ENCODE results near the gene ACMSD. TPM values are rescaled to one million over a fixed set of nuclear protein-coding genes. Genes with fewer than 3 reads are reported as not detected.

ACMSD gene
- total and polyA plus RNA-seq, 2 of the 13 experiments (the other 11 are each of a cell fraction or from before 2014, with no cell fraction given) = not detected

DNA sequence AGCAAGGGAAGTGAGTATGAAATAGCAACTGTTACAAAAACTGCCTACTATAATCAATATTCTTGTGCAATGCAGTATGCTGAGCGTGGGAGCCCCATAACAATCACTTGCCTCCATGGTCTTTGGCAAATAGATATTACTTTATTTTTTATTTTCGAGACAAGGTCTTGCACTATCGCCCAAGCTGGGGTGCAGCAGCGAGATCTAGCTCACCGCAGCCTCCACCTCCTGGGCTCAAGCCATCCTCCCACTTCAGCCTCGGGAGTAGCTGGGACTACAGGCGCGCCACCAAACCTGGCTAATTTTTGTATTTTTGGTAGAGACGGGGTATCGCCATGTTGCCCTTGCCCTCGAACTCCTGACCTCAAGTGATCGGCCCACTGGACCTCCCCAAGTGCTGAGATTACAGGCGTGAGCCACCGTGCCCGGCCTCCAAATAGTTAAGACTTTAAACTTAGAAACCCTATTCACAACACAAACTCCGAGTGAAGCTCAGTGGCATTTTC lies 79.0 kb downstream of the ACMSD start (continued):
- no peak for TF ChIP-seq ZNF484 (CRISPR knock-in tag; IDR thresholded peaks at IDR 0.05; ENCODE audit: borderline replicate concordance, low read depth)
- no peak for TF ChIP-seq ZNF839 (CRISPR knock-in tag; IDR thresholded peaks at IDR 0.05; ENCODE audit: borderline replicate concordance)
- TF ChIP-seq ZNF770 (CRISPR knock-in tag; IDR thresholded peaks at IDR 0.05) = peak; percentile 98
- TF ChIP-seq HNF1A (IDR thresholded peaks at IDR 0.05; ENCODE audit: low read depth) = no peak
- TF ChIP-seq HNF1A (CRISPR knock-in tag; IDR thresholded peaks at IDR 0.05; ENCODE audit: borderline replicate concordance) = no peak
- TF ChIP-seq ZBTB2 (CRISPR knock-in tag; IDR thresholded peaks at IDR 0.05; ENCODE audit: low read depth) = no peak
- TF ChIP-seq CREB1 (IDR thresholded peaks at IDR 0.05) = no peak
- no peak for TF ChIP-seq CREB1 (CRISPR knock-in tag; IDR thresholded peaks at IDR 0.05)
- TF ChIP-seq, protein P1, sequence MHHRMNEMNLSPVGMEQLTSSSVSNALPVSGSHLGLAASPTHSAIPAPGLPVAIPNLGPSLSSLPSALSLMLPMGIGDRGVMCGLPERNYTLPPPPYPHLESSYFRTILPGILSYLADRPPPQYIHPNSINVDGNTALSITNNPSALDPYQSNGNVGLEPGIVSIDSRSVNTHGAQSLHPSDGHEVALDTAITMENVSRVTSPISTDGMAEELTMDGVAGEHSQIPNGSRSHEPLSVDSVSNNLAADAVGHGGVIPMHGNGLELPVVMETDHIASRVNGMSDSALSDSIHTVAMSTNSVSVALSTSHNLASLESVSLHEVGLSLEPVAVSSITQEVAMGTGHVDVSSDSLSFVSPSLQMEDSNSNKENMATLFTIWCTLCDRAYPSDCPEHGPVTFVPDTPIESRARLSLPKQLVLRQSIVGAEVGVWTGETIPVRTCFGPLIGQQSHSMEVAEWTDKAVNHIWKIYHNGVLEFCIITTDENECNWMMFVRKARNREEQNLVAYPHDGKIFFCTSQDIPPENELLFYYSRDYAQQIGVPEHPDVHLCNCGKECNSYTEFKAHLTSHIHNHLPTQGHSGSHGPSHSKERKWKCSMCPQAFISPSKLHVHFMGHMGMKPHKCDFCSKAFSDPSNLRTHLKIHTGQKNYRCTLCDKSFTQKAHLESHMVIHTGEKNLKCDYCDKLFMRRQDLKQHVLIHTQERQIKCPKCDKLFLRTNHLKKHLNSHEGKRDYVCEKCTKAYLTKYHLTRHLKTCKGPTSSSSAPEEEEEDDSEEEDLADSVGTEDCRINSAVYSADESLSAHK (CRISPR knock-in tag; IDR thresholded peaks at IDR 0.05; ENCODE audit: borderline replicate concordance) = no peak
- TF ChIP-seq ZNF264 (CRISPR knock-in tag; IDR thresholded peaks at IDR 0.05) = no peak
- TF ChIP-seq YY1 (IDR thresholded peaks at IDR 0.05; ENCODE audit: insufficient read depth, insufficient replicate concordance, low read depth, low read length) = peak; percentile 50
- no peak for TF ChIP-seq NCOA1 (CRISPR knock-in tag; IDR thresholded peaks at IDR 0.05)
- no peak for TF ChIP-seq ZNF367 (CRISPR knock-in tag; IDR thresholded peaks at IDR 0.05; ENCODE audit: borderline replicate concordance)
- TF ChIP-seq ATAD3A (CRISPR knock-in tag; IDR thresholded peaks at IDR 0.05) = no peak
- no peak for TF ChIP-seq ZNF737 (CRISPR knock-in tag; IDR thresholded peaks at IDR 0.05; ENCODE audit: borderline replicate concordance)
- TF ChIP-seq NKX3-1 (CRISPR knock-in tag; IDR thresholded peaks at IDR 0.05) = no peak
